ENCODE measurements around the gene CTDSPL.

- TF ChIP-seq CTCF (IDR thresholded peaks at IDR 0.05) = no peak
- TF ChIP-seq POLR2A (IDR thresholded peaks at IDR 0.05) = no peak
- TF ChIP-seq EP300 (IDR thresholded peaks at IDR 0.05) = no peak
- TF ChIP-seq POLR2AphosphoS5 (IDR thresholded peaks at IDR 0.05) = no peak
Observed at GRCh38 chr3:38008971-38009580, 147.4 kb downstream of the CTDSPL start.

Measured in sigmoid colon (tissue), 4 donors.